Measurements from ENCODE around the gene TAF4.

- no peak for TF ChIP-seq CTCF (IDR thresholded peaks at IDR 0.05; ENCODE audit: insufficient read depth, low read length, poor library complexity, severe bottlenecking)
- no peak for TF ChIP-seq EZH2phosphoT487 (conservative IDR thresholded peaks at IDR 0.05; ENCODE audit: low read length)
These were observed 5.6 kb downstream of the TAF4 start for GRCh38 chr20:62059920-62060630.
